ENCODE results near the gene DCAF6.

- TF ChIP-seq POLR2A (IDR thresholded peaks at IDR 0.05): no peak
- TF ChIP-seq, protein P1, sequence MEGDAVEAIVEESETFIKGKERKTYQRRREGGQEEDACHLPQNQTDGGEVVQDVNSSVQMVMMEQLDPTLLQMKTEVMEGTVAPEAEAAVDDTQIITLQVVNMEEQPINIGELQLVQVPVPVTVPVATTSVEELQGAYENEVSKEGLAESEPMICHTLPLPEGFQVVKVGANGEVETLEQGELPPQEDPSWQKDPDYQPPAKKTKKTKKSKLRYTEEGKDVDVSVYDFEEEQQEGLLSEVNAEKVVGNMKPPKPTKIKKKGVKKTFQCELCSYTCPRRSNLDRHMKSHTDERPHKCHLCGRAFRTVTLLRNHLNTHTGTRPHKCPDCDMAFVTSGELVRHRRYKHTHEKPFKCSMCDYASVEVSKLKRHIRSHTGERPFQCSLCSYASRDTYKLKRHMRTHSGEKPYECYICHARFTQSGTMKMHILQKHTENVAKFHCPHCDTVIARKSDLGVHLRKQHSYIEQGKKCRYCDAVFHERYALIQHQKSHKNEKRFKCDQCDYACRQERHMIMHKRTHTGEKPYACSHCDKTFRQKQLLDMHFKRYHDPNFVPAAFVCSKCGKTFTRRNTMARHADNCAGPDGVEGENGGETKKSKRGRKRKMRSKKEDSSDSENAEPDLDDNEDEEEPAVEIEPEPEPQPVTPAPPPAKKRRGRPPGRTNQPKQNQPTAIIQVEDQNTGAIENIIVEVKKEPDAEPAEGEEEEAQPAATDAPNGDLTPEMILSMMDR (IDR thresholded peaks at IDR 0.05): no peak
- TF ChIP-seq EP300 (IDR thresholded peaks at IDR 0.05): no peak
- no peak for TF ChIP-seq POLR2AphosphoS5 (IDR thresholded peaks at IDR 0.05)
Observed at GRCh38 chr1:168114845-168115244, 178.4 kb downstream of the DCAF6 start.
